Tibial nerve (tissue), 3 donors: ENCODE data around the gene FGGY.

Experiments
- CTCF ChIP-seq, 5 experiments: fragments of 200-600 bp in 3 of 5; fragments of 450-650 bp in 2 of 5; sonication (generic) in 3 of 5; IDR thresholded peaks; one replicate each; pipeline ENCODE4 v1.5.1; 2016 to 2019; ENCODE audit warnings: antibody characterized with exemption in 5 of 5, mild to moderate bottlenecking in 3 of 5, moderate library complexity in 2 of 5
- POLR2A ChIP-seq, 2 donors: fragments of 450-650 bp; IDR thresholded peaks; one replicate each; pipeline ENCODE4 v1.6.1; 2017; ENCODE audit warnings: antibody characterized with exemption in 2 of 2, mild to moderate bottlenecking in 2 of 2, moderate library complexity in 2 of 2

- no peak for TF ChIP-seq CTCF (IDR thresholded peaks at IDR 0.05)
- TF ChIP-seq POLR2A (IDR thresholded peaks at IDR 0.05): no peak
These were observed 308.3 kb downstream of the FGGY start for GRCh38 chr1:59605184-59605583.
